HG03097 (cell line): ENCODE results near the gene CHERP.

ENCODE experiments used
- ATAC-seq: cut with Tn5 transposase; IDR thresholded peaks from one replicate; pipeline ENCODE4 v1.9.1; 2021; ENCODE audit not compliant: unreplicated experiment, low FRiP score

CHERP gene, protein sequence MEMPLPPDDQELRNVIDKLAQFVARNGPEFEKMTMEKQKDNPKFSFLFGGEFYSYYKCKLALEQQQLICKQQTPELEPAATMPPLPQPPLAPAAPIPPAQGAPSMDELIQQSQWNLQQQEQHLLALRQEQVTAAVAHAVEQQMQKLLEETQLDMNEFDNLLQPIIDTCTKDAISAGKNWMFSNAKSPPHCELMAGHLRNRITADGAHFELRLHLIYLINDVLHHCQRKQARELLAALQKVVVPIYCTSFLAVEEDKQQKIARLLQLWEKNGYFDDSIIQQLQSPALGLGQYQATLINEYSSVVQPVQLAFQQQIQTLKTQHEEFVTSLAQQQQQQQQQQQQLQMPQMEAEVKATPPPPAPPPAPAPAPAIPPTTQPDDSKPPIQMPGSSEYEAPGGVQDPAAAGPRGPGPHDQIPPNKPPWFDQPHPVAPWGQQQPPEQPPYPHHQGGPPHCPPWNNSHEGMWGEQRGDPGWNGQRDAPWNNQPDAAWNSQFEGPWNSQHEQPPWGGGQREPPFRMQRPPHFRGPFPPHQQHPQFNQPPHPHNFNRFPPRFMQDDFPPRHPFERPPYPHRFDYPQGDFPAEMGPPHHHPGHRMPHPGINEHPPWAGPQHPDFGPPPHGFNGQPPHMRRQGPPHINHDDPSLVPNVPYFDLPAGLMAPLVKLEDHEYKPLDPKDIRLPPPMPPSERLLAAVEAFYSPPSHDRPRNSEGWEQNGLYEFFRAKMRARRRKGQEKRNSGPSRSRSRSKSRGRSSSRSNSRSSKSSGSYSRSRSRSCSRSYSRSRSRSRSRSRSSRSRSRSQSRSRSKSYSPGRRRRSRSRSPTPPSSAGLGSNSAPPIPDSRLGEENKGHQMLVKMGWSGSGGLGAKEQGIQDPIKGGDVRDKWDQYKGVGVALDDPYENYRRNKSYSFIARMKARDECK

GRCh38 chr19:16542045-16542909, at the start of gene CHERP:
TSS of gene CHERP (minus strand) at chr19:16542437. CDS start at chr19:16542378, 59 bp downstream.
- ATAC-seq, result peak; percentile 76

GRCh38 chr19:16590876-16591802, 48.9 kb upstream of the CHERP start:
- ATAC-seq, result no peak

DNA sequence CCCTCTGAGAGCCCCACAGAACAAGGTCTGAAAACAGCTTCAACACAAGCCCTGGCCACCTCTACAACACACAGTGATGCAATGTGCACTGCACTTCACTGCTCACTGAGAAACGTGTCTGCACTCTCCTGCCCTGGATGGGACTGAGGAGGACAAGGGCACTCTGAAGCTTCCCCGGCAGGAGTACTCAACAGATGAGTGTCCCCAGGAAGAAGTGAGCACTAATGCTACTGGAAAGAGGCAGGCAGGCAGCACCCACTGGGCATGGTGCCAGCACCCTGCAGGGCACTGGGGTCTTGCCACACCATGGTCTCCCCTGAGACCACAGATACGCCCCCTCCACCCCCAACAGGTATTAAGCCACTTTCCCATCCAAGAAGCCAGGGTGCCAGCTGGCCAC, 47.7 kb upstream of the CHERP start:
- ATAC-seq, result no peak

GRCh38 chr19:16588824-16589577, 46.8 kb upstream of the CHERP start:
- peak; percentile 11 for ATAC-seq

DNA sequence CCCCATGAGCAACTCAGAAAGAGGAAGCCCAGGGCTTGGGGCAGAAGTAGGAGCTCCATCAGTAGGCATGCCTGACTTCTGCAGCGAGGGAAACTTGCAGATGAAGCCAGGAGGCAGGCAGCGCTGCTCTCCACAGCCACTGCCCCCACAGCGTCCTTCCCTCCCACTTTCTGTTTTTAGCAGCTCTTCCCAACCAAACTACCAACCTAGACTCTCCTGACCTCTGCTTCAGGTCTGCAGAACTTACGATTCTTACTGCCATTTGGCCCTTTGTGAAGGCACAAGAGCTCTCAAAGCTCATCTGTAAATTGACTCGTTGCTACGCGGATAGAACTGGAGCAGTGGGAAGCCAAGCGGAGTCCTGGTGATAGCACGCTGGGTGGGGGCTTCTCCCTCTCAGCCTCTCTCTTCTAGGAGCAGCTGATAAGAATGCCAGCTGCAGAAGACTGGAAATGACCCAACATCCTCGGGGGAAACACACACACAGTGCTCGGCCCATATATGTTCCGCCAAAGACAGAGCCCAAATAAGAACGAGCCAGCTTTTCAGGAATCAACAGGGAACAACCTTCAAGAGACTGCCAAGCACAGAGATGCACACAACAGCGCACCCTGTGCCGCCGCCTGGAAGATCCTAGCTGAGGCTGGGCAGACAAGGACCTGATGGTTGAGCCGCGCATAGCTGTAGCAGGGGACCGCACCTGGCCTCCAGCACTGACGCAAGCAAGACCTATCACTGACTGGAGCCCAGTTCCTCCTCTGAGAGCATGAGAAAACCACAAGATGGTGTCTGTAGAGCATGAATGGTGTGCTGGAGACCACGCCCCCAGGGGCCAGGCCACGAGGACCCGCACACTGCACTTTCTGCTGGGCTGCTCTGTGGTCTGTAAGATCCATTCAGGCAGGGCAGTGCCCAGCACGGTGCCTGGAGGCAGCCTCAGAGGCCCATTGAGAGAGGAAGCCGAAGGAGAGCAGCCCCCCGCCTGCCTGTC, 45.9 kb upstream of the CHERP start:
- peak; percentile 29 for ATAC-seq

DNA sequence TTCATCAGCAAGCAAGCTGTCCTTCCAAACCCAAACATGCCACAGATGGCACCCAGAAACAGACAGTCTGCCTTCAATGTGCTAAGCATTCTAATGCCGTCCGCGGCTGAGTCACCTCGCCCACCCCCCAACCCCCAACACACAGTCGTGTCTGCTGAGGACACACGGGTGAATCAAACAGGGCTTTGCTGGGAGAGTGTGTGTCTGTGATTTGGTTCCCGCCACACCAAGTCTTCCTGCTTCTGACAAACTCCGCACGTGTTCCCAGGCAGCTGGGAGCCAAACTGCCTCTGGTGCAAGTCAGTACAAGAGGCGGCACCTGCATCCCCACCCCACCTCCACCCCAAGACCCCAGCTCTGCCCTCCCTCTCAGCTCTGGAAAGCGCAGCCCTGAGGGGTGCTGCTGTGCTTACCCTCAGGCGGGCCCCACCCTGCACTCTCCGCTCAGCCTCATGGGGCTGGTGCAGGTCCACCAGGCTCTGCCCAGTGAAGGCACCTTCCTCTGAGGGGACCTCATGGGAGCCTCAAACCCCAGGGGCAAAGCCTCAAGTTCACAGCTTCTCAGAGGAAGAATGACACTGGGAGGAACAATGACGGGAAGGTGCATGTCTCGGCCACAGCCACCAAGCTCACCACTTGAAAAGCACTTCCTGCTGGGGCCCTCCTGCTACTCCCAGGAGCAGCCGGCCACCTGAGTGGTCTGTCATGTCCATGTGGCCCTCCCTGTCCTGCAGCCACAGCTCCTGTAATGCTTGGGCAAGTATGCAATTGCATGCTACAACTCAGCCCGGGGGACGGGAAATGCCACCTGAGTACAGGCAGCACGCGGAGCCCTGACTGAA, 45.0 kb upstream of the CHERP start:
- ATAC-seq, result peak; percentile 20

- no peak for ATAC-seq
These were observed 44.2 kb upstream of the CHERP start for GRCh38 chr19:16586477-16586871.

GRCh38 chr19:16585808-16586476, 43.7 kb upstream of the CHERP start:
- ATAC-seq, result peak; percentile 30

GRCh38 chr19:16585094-16585801, 43.0 kb upstream of the CHERP start:
- no peak for ATAC-seq

DNA sequence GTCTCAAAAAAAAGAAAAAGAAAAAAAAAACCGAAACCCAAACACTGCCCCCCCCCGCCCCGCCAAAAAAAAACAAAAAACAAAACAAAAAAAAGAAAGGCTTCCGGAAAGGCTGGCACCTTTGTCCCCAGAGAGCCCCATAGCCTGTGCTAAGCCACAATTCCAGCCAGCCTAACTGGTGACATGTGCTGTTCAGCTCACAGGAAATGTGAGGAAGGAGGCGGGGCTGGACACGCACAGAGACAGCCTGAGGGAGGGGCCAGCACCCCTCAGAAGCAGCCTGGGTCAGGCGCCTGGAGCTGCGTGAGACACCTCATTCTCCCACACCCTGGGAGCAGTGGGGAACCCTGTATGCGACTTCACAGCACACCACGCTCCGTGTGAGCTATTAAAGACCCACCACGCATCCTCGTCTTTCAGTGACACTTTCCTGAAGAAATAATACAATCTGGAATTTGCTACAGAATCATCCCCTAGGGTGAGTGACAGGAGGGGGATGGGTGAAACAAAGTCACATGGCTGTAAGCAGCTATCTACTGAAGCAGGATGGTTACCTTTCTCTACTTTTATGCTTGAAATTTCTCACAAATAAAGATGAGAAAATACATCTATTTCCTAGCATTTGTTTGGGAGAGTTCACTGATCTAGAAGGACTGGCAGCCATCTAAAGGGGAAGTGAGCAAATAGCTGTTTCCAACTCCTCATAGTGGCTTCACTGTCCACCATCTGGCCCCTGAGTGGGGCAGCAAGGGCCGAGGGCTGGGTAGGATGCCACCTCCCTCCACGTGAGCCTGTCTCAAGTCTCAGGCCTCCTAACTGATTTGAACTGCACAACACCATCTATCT, 42.2 kb upstream of the CHERP start:
- ATAC-seq, result peak; percentile 35

DNA sequence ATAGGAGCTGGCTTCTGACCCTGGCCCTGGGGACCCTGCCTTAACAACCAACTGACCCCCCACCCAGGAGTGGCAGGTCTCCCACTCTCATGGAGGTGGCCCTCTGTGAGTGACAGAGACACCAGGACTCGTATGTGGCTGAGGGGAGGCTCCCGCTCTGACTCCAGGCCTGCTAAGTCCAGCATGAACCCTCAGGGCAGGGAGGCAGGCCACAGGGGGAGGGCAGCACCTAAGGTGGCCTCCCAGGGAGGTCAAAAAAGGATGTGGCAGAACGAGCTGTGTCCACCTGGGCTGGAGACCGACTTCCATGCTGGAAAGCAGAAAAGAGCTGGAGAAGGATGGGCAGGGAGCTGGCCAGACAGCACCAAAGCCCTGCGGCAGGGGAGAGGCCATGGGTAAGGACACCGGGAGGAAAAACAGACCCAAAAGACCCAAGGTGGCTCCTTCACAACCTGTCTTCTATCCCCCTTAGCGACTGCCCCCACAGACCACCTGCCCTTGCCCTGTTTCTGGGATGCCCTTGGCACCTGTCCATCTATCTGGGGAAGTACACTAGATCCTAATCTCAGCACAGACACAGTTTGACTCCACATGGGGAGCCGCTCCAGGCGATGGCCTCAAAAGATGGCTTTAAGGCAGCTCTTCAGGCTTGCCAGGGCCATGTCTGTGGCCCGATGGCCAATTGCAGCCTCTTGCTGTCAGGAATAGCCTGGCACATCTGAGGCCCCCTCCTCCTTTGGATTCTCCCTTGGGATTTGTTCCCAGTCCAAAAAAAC, 40.4 kb upstream of the CHERP start:
- ATAC-seq, result no peak

DNA sequence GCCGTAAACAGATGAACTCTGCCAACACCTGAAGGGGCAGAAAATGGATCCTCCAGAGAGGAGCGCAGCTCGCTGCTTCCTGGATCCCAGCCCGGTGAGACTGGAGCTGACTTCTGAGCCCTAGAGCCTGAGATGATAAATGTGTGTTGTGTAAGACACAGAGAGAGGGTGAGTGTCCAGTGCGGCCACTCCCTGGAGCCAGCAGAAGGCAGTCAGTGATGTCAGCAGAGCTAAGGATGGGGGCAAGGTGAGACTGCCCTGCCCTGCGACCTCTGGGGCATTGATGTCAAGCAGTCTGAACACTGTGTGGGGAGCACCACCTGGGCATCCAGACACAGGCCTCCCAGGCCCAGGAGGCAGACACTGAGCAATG, 39.7 kb upstream of the CHERP start:
- no peak for ATAC-seq

DNA sequence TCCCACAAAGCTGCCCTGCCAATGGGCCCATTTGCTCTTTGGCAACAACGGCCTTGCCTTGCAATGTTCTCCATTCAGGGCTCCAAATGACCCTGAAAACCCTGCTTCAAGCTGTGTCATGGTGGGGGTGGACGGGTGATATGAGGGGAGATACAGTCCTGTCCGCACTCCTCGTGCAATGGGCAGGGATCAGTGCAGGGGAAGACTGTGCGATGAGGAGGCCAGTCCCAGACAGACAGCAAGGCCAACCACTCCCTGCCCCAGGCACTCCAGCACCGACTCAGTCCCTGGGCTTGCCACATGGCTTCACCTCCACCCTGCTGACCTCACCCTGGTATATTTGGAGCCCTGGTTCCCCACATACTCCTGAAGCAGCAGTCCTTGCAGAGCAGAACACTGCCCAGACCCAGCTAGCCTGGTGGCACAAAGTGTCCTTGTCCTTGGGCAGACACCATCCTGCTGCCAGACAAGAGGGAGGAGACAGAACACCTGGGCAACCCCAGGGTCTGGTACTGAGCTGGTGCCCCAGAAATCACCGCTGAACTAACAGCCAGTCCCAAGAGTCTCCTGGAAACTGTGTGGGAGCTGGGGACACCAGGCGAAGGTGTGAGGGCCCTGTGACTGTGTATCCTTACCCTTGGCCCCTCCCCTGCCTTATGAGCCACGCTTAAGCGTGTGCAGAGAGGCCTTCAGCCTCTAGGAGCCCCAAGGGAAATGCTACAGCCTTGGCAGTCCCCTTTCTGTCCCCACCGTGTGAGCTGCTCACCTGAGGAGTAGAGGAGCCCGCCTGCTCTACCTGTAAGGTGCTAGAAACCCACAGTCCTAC, 39.1 kb upstream of the CHERP start:
- no peak for ATAC-seq
